Measurements from ENCODE around the gene SPATA22.

GRCh38 chr17:3485481-3486068 is 14.0 kb upstream of the SPATA22 start:
- TF ChIP-seq CTCF (IDR thresholded peaks at IDR 0.05; ENCODE audit: low read depth, low read length, poor library complexity, severe bottlenecking): no peak
- no peak for TF ChIP-seq EZH2phosphoT487 (IDR thresholded peaks at IDR 0.05; ENCODE audit: borderline replicate concordance, low read length)

All from DOHH2 (cell line).